HG03442 (cell line): ENCODE data around the gene PRAME.

Source experiments
- ATAC-seq: cut with Tn5 transposase; IDR thresholded peaks from one replicate; pipeline ENCODE4 v1.9.1; 2021; ENCODE audit warnings: mild to moderate bottlenecking, moderate library complexity; ENCODE audit not compliant: unreplicated experiment

Gene PRAME

GRCh38 chr22:22579869-22580604 lies 21.0 kb upstream of the PRAME start:
- no peak for ATAC-seq

- no peak for ATAC-seq
These were observed 19.8 kb upstream of the PRAME start for GRCh38 chr22:22578702-22579424.

- ATAC-seq, result no peak
These were observed 17.9 kb upstream of the PRAME start for GRCh38 chr22:22576989-22577427.

- ATAC-seq, result no peak
These were observed 17.4 kb upstream of the PRAME start for GRCh38 chr22:22576244-22576988.

GRCh38 chr22:22574361-22574760 lies 15.3 kb upstream of the PRAME start:
- ATAC-seq, result no peak

- no peak for ATAC-seq
These were observed 14.2 kb upstream of the PRAME start for GRCh38 chr22:22573047-22573889.

- ATAC-seq, result no peak
These were observed 12.8 kb upstream of the PRAME start for GRCh38 chr22:22571862-22572261.

GRCh38 chr22:22571429-22571828 lies 12.4 kb upstream of the PRAME start:
- no peak for ATAC-seq

- no peak for ATAC-seq
These were observed 10.2 kb upstream of the PRAME start for GRCh38 chr22:22569218-22569617.

GRCh38 chr22:22565981-22566380 lies 6.9 kb upstream of the PRAME start:
- no peak for ATAC-seq

- ATAC-seq, result no peak
These were observed 744 bp downstream of the PRAME start for GRCh38 chr22:22558071-22558971.

GRCh38 chr22:22556995-22557925 lies 1.8 kb downstream of the PRAME start:
- ATAC-seq, result no peak

- ATAC-seq, result no peak
These were observed 2.5 kb downstream of the PRAME start for GRCh38 chr22:22556578-22556977.

- ATAC-seq, result no peak
These were observed 3.5 kb downstream of the PRAME start for GRCh38 chr22:22555596-22555995.

GRCh38 chr22:22554587-22555284 lies 4.3 kb downstream of the PRAME start:
- ATAC-seq, result no peak

- ATAC-seq, result no peak
These were observed 5.1 kb downstream of the PRAME start for GRCh38 chr22:22553735-22554586.

- ATAC-seq, result no peak
These were observed 5.9 kb downstream of the PRAME start for GRCh38 chr22:22553141-22553540.
